DOHH2 (cell line): ENCODE measurements around the gene ARID1B.

Experiments used
- CTCF ChIP-seq: fragments of 200-600 bp; sonication (generic); IDR thresholded peaks from one replicate; pipeline ENCODE4 v1.5.1; 2014; ENCODE audit warnings: antibody characterized with exemption, mild to moderate bottlenecking, low read depth, low read length; ENCODE audit not compliant: poor library complexity, severe bottlenecking
- EZH2phosphoT487 ChIP-seq: fragments of 200-600 bp; sonication (generic); IDR thresholded peaks from 2 replicates; pipeline ENCODE4 v1.6.1; 2017; ENCODE audit warnings: borderline replicate concordance, mild to moderate bottlenecking, antibody characterized with exemption, low read length, moderate library complexity, mixed read lengths

GRCh38 chr6:157076451-157076822 is 299.3 kb downstream of the ARID1B start:
- no peak for TF ChIP-seq EZH2phosphoT487
- TF ChIP-seq CTCF: no peak
